ENCODE data around the gene LDLRAD4.

LDLRAD4 gene

GRCh38 chr18:13218368-13218991 is at the start of gene LDLRAD4:
Gene LDLRAD4 (plus strand): TSS chr18:13218760.
- peak; percentile 50 for DNase-seq

- DNase-seq: no peak
These were observed 44.9 kb upstream of the LDLRAD4 start for GRCh38 chr18:13173578-13174145.

DNA sequence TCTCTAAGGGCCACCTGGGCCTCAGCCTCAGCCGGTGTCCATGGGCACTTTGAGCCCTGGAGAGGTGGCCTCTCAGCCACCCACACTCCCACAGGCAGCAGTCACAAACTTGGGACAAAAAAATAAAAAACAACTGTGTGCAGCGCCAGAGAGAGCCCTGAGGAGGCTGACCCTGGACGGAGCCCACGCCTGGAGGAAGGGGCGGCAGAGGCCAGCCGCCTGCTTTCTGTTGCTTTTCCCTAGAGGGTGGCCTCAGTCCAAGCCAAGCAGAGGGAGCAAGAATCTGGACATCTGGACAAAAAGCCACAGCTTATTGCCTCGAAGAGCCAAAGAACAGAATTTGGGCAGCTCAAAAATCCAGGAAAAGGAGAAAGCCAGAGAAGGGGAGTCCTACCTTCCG is 43.3 kb upstream of the LDLRAD4 start:
- DNase-seq: no peak

DNA sequence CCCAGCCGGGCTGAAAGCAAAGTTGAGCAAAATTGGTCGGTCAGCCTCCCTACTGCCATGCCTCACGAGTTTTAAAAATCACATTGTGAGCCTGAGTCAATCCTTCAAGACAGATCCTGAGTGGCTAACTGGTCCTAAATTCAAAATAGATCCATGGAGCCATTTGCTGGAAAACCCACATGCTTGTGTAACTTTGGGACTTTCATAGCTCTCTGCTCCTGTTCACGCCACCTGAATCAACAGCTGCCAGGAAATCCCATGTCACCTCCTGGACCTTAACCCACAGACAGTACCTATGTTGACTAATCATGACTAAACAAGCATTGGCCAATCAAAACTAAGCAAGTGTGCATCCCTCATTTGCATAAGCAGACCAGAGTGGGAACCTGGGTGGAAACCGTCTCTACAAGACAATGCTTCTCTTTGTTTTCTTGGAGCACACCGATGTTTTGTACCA is 42.8 kb upstream of the LDLRAD4 start:
- DNase-seq: no peak

DNA sequence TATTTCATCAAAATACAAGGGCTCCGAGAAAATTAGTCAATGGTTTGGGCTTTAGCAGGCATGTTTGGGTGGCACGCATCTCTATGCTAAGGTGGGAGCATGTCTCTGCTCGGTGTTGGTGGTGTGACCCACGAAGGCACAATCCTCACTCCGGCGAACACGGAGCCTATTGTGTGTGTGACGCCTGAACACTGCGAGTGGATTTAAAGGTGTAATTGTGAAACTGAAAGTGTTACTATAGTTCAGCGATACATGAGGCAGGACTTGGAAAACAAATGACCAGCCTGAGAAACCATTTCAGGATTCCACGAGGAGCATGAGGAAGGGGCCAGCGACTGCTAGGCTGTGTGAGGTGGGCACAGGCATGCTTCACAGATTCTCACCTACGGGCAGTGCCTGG is 41.7 kb upstream of the LDLRAD4 start:
- no peak for DNase-seq

DNA sequence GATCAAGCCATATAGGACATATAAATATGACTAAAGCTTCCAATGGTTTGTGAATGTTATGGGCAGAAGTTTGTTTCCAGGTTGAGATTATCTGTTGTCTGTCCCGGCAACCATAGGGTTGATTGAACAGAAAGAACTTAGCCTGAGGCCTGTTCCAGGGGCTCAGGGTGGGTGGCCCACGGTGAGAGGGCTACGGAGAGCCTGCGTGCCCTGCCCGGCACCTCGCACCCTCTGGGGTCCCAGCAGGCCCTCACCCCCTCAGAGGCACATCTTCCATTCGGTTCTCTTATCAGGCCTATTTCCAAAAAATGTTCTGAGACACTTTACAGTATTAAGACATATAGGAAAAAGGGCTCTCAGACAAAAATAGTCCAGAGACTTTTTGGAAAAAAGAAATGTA is 40.4 kb upstream of the LDLRAD4 start:
- DNase-seq: no peak

DNA sequence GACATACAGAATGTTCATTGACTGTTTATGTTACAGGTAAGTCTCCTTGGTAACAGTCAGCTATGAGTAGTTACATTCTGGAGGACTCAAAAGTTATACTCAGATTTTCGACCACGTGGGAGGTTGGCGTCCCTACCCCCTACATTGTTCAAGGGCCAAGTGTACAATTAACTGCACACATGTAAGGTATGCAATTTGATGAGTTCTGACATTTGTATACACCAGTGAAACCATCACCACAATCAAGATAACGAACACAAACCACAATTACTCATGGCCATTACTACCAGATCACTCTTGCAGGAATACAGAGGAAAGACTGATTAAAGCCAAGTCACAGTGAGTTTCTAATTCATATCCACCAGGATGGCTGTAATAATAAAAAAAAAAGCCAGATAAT is 39.6 kb upstream of the LDLRAD4 start:
- DNase-seq: no peak

GRCh38 chr18:13179566-13180113 is 38.9 kb upstream of the LDLRAD4 start:
- no peak for DNase-seq

DNA sequence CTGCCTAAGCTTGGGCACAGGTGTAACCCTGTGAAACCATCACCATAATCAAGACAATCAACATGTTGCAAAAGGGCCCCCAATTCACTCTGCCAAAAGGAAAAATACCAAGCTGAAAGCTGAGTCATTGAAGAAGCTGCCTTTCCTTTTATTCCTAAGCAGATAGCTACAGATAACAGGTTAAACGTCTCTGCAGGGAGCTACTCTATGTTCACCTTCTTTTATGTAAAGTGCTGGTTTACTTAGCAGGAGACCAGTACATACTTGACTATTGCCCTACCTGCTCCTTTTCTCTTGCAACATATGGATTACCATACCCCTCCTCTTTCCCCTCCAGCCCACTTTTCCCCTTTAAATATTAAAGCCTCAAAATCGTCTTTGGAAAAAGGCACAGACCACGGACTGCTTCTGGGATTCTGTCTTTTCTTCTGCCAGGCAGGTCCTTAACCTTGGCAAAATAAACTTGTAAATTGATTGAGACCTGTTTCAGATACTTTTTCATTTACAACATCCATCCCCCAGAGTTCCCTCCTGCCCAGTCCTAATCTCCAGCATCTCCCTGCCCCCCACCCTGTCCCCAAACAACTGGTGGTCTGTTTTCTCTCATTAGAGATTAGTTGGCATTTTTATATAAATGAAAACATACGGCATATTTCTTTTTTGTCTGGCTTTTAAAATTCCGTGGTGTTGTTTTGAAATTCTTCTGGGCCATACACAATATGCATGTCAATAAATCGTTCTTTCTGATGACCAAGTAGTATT is 37.8 kb upstream of the LDLRAD4 start:
- no peak for DNase-seq

- no peak for DNase-seq
These were observed 36.8 kb upstream of the LDLRAD4 start for GRCh38 chr18:13181765-13182164.

- no peak for DNase-seq
These were observed 35.2 kb upstream of the LDLRAD4 start for GRCh38 chr18:13183359-13183758.

- DNase-seq: no peak
These were observed 34.8 kb upstream of the LDLRAD4 start for GRCh38 chr18:13183790-13184189.

GRCh38 chr18:13184396-13184795 is 34.2 kb upstream of the LDLRAD4 start:
- no peak for DNase-seq

DNA sequence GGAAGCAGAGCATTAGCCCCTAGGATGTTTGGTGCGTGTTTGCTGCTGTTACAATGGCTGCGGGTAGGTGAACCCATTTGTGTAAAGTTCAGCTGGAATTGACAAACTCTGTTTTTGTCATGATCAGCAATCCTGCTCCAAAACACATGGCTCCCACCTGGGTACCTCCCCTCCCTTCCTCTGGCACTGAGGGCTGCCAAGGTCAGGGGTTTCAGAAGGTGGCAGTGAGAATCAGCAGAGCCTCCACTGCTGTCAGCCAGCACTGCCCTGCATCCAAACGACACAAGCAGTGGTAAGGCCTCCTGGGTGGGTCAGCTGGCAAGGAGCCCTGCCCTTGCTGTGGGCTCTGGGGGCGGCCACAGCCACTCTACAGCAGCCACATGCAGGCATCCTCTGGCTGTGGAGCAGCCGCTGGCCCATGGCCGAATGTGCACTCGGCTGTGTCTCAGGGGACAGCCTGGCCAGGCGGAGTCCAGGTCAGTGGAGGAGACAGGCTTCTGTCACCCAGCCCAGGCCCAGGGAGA is 32.8 kb upstream of the LDLRAD4 start:
- DNase-seq: no peak

DNA sequence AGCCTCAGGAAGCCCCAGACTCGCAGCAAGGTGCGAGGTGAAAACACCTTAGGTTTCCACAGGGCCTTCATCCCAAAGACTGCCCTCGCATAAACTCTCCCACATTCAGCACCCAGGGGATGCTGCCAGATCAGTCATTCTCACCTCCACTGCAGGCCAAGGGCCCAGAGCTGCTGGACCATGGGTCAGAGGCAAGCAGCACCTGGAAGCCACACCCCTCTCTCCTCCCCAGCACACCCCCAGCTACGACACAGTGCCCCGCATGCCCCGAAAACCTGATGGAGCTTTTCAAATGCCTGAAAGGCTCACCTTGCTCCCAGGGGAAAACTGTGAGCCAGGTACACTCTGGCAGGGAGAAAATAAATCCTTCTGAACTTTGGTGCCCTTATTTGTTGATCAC is 31.9 kb upstream of the LDLRAD4 start:
- no peak for DNase-seq

DNA sequence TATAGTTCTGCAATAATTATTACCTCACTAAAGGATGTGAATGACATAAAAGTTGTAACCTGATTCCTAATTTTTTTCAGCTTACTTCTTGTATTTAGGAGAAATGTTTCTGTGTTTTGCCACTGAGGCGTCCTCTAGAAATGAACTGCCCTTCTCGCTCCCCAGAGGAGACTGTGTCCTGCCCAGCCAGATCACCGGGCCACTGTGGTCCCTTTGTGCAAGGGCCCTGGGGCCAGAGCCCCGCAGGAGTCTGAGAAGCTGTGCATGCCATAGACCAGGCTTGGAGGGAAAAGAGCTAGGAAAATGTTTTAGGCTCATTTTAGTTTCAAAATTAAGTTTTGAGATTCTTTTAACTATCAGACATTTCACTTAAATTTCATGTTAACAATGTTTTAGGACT is 31.1 kb upstream of the LDLRAD4 start:
- DNase-seq: no peak

DNA sequence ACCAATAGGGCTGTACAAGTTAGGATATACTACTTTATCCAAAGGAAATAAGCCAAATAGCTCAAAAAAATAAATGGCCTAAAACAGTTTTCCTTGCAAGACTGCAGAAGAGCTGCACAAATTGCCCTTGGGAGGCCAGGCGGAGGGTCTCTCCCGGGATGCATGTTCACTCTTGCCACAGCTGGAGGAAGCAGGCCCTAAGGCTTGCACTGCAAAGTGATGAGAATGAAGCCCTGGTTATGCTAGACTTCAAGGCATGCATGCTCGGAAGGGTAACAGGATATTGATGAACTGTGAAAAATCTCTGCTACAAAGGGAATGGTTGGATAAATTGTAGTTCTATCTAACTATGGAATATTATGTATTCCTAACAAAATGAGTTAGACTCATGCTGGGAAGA is 27.5 kb upstream of the LDLRAD4 start:
- DNase-seq: no peak

- no peak for DNase-seq
These were observed 26.8 kb upstream of the LDLRAD4 start for GRCh38 chr18:13191779-13192178.

GRCh38 chr18:13192970-13193369 is 25.6 kb upstream of the LDLRAD4 start:
- DNase-seq: no peak

- DNase-seq: no peak
These were observed 24.3 kb upstream of the LDLRAD4 start for GRCh38 chr18:13194239-13194638.

GRCh38 chr18:13198701-13199100 is 19.9 kb upstream of the LDLRAD4 start:
- DNase-seq: no peak

- no peak for DNase-seq
These were observed 19.4 kb upstream of the LDLRAD4 start for GRCh38 chr18:13199169-13199568.

DNA sequence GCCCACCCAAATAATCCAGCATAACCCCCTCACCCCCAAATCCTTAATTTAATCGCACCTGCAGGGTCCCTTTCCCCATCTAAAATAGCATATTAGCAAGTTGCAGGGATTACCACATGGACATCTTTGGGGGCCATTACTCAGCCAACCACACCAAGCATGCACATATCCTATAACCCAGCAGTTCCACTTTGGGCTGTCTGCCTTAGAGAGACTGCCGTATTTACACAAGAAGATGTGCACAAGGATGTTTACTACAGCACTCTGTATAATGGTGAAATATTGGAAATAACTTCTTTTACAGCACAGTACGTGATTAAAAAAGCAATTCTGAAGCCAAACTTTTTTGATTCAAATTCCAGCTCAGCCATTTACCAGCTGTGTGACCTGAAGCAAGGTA is 17.3 kb upstream of the LDLRAD4 start:
- DNase-seq: no peak

DNA sequence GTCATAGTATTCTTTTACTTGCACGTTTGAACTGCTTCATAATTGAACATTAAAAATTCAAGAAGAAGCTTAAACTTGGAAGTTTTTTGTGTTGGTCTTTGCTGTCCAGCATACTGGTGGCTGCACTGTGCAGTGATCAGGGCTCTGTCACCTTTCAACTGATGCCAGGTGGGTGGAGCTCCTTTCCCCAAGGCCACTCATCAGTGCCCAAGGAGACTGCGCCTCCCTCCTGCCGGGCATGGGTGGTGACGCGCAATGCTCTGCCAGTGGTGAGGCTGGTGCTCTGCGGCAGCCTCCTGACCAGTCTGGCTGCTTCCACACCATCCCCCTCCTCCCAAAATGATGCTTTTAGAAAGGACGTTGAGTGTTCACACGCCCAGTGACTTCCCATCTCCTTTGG is 16.0 kb upstream of the LDLRAD4 start:
- DNase-seq: no peak

All from stimulated activated CD4-positive, alpha-beta T cell treated with anti-CD3 and anti-CD28 coated beads, Interleukin-4, amount 100 ng/mL, for 1 hour (primary cell).